AG10803 (cell line): Measurements from ENCODE around the gene PARL.

Experiments used
- DNase-seq: peaks from one replicate; pipeline ENCODE4 v3.0.0; 2010; ENCODE audit warnings: low read depth
- H3K4me3 ChIP-seq: 2 replicates; pipeline ENCODE4 v1.5.1; 2011; ENCODE audit warnings: mild to moderate bottlenecking, low read length, control low read depth
- CTCF ChIP-seq: conservative IDR thresholded peaks from 2 replicates; pipeline ENCODE4 v1.5.1; 2011; ENCODE audit warnings: mild to moderate bottlenecking, low read length, control low read depth, inconsistent platforms

PARL gene

GRCh38 chr3:183895774-183896173, 11.1 kb upstream of the PARL start:
- TF ChIP-seq CTCF: no peak
- no peak overlapping the region for H3K4me3 ChIP-seq
- DNase-seq: no peak

- TF ChIP-seq CTCF: peak; percentile 93
- H3K4me3 ChIP-seq: no peak overlapping the region
- peak; percentile 58 for DNase-seq
These were observed 10.6 kb upstream of the PARL start for GRCh38 chr3:183895296-183895695.

GRCh38 chr3:183892610-183893214, 8.0 kb upstream of the PARL start:
- no peak for DNase-seq
- no peak for TF ChIP-seq CTCF
- no peak overlapping the region for H3K4me3 ChIP-seq

- no peak for TF ChIP-seq CTCF
- H3K4me3 ChIP-seq: no peak overlapping the region
- no peak for DNase-seq
These were observed 1.1 kb upstream of the PARL start for GRCh38 chr3:183885766-183886165.

GRCh38 chr3:183884097-183884426, 618 bp downstream of the PARL start:
- DNase-seq: no peak
- TF ChIP-seq CTCF: no peak
- peak overlapping the region; percentile 95 for H3K4me3 ChIP-seq

- TF ChIP-seq CTCF: no peak
- DNase-seq: no peak
- peak overlapping the region; percentile 95 for H3K4me3 ChIP-seq
These were observed 1.2 kb downstream of the PARL start for GRCh38 chr3:183883291-183884096.

- no peak for TF ChIP-seq CTCF
- DNase-seq: no peak
- H3K4me3 ChIP-seq: no peak overlapping the region
These were observed 4.6 kb downstream of the PARL start for GRCh38 chr3:183880121-183880520.
